Ammon's horn (tissue), 1 donor: ENCODE results near the gene NTN1.
"Not testable (repeated sequence)": the region's sequence is repeated elsewhere in the genome, so short reads cannot be mapped to it uniquely, and the experiment has no call there.

Experiments
- DNase-seq: peaks from one replicate; pipeline ENCODE4 v3.0.0-alpha.2; 2016; ENCODE audit warnings: low spot score

NTN1 gene

GRCh38 chr17:9087921-9088320 lies 66.6 kb downstream of the NTN1 start:
- no peak for DNase-seq

DNA sequence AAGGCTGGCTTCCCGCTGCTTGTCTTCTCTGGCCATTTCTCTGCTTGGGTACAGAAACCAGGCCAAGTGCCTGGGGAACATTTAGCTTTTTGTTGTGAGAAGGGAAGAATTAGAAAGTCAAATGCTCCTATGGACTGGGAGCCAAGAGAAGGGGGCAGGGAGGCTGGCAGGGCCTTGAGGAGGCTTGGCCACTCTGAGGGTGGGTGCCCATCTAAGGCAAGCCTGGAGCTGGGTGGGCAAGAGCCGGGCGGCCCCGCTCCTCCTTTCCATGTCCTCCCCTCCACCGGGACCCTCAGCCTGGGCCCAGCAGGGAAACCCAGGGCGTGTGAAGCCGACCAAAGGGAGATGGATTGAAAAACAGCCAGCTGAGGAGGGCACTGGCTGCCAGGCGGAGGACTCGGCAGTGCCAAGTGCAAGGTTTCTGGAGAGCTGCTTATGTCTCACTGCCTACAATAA lies 69.4 kb downstream of the NTN1 start:
- peak; percentile 57 for DNase-seq

DNA sequence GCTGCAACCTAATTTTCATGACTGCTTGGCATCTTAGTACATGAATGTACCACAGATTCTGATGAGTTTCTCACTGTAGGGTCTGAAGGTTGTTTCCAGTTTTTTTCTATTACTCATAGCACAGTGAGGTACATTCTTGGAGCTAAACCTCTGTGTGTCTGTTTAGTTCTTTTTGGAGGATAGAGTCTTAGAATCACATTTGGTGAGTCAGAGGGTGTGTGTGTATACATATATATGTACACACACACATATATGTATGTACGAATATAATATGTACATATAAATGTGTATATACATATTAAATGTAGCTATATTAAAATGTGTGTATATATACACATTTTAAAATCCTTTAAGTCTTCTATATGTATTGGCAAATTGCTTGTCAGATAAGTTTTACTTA lies 72.9 kb downstream of the NTN1 start:
- no peak for DNase-seq

GRCh38 chr17:9095390-9095789 lies 74.1 kb downstream of the NTN1 start:
- no peak for DNase-seq

GRCh38 chr17:9098242-9098825 lies 77.0 kb downstream of the NTN1 start:
- DNase-seq: no peak

DNA sequence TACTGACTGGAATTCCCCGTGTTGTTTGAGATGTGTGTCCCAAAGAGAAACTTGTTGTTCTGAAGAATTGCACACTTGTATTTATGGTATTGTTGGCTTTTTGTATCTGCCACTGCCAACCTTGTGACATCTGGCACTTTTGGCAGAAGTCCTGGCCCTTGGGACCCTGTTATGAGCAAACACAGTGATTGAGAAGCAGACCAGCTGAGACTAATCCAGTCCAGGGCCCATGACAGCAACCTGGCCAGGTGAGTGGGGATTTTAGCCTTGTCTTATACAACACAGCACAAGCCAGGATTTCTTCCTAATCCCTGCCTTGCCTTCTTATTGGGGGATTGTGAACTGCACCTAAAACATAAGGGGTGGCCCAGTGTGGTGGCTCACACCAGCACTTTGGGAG lies 80.0 kb downstream of the NTN1 start:
- DNase-seq: no peak

DNA sequence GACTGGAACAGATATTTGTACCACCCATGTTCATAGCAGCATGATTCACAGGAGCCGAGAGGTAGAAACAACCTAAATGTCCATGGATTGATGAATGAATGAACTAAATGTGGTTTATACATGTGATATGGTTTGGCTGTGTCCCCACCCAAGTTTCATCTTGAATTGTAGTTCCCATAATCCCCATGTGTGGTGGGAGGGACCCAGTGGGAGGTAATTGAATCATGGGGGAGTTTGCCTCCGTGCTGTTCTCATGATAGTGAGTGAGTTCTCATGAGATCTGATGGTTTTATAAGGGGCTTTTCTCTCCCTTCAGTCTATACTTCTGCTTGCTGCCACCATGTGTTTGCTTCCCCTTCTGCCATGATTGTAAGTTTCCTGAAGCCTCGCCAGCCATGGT lies 81.9 kb downstream of the NTN1 start:
- not testable (repeated sequence) for DNase-seq

DNA sequence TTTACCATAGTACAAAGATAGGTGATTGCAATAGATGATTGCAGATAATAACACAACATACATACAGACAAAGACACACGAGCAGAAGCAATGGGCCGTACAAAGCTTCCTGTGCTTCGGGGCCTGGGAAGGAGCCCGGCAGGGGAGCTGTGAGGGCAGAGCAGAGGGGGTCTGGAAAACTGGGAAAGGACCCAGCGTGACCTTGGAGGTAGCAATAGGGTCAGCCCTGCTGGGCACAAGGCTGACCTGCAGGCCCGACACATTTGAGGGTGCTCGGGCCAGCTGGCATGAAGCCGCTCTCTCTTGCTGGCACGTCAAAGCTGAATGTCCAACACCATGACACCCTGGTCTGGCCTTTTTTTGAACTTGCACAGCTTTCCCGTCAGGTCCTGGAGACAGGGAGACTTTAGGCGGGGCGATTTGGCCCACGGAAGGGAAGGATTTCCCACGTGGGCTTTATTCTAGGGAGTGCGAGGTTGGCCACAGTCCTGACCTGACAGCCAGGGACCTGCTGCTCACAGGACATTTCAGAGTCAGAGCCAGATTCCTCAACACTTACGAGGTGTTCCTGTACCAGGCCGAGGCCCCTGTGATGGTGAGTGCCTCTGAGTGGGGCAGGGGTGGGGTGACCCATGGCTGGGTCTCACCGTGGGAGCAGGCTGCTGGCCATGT lies 83.2 kb downstream of the NTN1 start:
- no peak for DNase-seq

GRCh38 chr17:9105068-9105868 lies 84.0 kb downstream of the NTN1 start:
- peak; percentile 34 for DNase-seq

DNA sequence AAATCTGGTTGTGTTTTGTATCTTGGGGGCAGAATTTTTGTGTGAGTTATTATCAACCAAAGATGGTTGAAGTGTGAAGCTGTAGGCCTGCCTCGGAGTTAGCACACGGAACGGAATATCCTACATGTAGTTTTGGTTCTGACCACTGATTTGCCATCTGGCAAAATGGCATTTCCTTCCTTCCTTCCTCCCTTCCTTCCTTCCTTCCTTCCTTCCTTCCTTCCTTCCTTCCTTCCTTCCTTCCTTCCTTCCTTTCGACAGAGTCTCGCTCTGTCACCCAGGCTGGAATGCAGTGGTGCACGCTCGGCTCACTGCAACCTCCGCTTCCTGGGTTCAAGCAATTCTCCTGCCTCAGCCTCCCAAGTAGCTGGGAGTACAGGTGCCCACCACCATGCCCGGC lies 85.0 kb downstream of the NTN1 start:
- not testable (repeated sequence) for DNase-seq

GRCh38 chr17:9107527-9107926 lies 86.2 kb downstream of the NTN1 start:
- no peak for DNase-seq

- no peak for DNase-seq
Observed at GRCh38 chr17:9108146-9108545, 86.8 kb downstream of the NTN1 start.

GRCh38 chr17:9109933-9110332 lies 88.6 kb downstream of the NTN1 start:
- DNase-seq: no peak

GRCh38 chr17:9110501-9110900 lies 89.2 kb downstream of the NTN1 start:
- DNase-seq: no peak

GRCh38 chr17:9115214-9116191 lies 94.2 kb downstream of the NTN1 start:
- peak; percentile 29 for DNase-seq

DNA sequence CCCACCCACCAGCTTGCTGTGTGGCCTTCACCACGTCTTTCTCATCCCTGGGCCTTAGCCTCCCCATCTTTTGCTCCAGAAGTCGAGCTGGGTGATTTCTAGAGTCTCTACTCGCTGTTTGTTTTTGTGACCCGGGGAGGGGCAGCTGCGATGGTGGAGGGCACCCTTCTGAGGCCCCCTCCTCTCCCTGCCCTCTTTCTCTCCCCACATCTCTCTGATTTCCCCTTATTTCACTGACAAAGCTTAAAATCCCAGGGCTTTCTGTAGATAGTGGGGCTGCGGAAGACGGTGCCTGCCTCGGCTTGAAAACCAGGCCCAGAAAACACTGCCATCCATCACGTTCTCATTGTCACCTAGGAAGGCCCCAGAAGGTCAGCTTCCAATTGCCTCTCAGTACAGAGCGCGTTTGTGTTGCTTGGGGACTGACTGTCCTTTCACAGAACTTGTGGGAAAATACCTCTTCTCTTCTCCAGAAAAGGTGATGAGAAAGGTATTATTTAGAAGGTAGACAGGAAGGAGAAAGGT lies 95.1 kb downstream of the NTN1 start:
- DNase-seq: no peak

DNA sequence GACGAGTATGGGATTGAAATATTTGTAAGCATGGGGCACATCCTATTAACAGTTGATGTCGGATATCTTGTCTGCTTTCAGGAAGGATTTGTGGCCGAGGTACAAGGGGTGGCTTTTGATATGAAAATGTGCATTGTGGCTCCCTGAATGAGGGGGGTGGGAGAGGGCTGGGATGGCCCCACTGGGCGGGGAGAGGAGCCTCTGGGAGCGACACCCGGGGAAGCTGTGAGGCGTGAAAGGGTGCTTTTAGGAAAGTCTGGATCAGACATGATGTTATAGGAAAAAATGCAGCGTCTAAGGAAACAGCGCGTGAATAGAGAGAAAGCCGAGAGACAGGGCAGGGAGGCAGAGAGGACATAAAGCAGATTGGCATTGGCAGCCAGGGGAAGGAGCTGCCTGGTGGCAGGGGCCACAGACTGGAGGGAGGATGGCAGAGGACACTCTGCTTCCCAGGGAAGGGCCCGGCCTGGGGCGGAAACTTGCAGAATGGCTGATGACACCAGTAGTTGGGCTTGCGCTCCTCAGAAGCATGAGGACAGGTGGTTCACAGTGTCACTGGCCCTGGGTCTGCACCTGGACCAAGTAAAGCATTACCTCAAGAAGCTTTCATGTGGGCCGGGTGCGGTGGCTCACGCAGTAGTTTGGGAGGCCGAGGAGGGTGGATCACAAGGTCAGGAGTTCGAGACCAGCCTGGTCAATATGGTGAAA lies 95.7 kb downstream of the NTN1 start:
- no peak for DNase-seq

DNA sequence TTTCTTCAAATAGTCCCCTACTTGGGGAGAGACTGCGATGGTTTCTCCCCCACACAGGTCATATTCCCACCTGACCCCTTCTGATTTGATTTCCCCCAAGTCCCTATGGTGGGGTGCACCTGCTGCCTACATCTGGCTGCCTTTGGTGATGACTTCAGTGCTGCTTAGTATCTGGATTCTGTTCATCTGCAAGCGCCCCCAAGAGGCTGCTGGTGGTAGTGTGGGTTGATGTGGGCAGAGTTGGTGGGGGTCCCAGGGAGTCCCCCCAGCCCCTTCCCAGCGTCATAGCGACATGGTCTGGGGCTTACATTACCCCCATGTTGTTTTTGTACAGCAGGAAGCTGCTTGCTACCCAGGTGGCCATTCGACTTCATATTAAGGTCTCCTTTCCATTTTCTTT lies 99.2 kb downstream of the NTN1 start:
- no peak for DNase-seq

DNA sequence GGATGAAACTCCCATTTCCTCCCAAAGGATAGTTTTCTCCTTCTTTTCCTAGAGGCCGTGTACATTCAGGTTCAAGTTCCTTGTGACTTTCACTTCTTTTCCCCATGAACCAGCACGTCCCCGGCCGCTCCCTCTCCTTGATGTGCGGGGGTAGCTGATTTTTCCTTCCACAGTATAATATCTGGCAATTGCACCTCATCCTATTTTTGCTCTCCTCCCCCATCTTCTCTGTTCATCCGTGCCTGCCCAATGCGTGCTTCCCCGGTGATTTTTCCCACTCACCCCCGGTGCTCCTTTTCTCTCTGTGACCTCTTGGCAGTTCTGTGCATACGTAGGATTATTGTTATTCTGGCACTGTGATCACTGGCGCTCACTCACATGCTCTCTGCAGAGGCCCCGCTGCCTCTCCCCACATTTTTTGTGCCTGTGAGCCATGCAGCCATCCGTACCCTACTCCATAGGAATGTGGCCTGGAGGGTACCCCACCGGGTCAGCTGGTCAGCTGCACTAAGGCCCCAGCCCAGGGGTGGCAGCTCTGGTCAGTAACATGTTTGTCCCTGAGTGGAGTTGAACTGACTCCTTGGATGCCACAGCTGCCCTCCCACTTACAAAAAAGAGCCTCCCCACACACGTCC lies 100.0 kb downstream of the NTN1 start:
- DNase-seq: no peak
